SK-N-MC (cell line): ENCODE data around the gene GYG1.

Experiments
- DNase-seq: peaks from one replicate; pipeline ENCODE4 v3.0.0-alpha.2; 2011; ENCODE audit warnings: low read depth, low spot score
- H3K27ac ChIP-seq: fragments of 200-600 bp; sonication (generic); 2 replicates; pipeline ENCODE4 v1.5.1; 2016; ENCODE audit warnings: mixed run types
- H3K36me3 ChIP-seq: fragments of 200-600 bp; sonication (generic); 2 replicates; pipeline ENCODE4 v1.6.1; 2017; ENCODE audit warnings: antibody characterized with exemption, low read length, mixed read lengths; ENCODE audit not compliant: insufficient read depth
- H3K4me3 ChIP-seq: fragments of 200-600 bp; sonication (generic); 2 replicates; pipeline ENCODE4 v1.5.1; 2016
- H3K9ac ChIP-seq: fragments of 200-600 bp; sonication (generic); 2 replicates; pipeline ENCODE4 v1.8.0; 2017; ENCODE audit warnings: mixed run types, mixed read lengths; ENCODE audit not compliant: insufficient read length
- H3K9me3 ChIP-seq: fragments of 200-600 bp; sonication (generic); 2 replicates; pipeline ENCODE4 v1.6.1; 2017; ENCODE audit warnings: low read depth, mild to moderate bottlenecking, antibody characterized with exemption, low read length, moderate library complexity, mixed read lengths
- EZH2 ChIP-seq: fragments of 200-600 bp; sonication (generic); IDR thresholded peaks from one replicate; pipeline ENCODE4 v1.6.1; 2017; ENCODE audit warnings: antibody characterized with exemption
- FOXP2 ChIP-seq: optimal IDR thresholded peaks from 2 replicates; pipeline ENCODE3; 2011; ENCODE audit warnings: mild to moderate bottlenecking, moderate library complexity; ENCODE audit not compliant: insufficient read depth; ENCODE audit errors: extremely low read length, control extremely low read depth
- POLR2AphosphoS5 ChIP-seq: IDR thresholded peaks from 2 replicates; pipeline ENCODE4 v1.6.1; 2012; ENCODE audit warnings: mild to moderate bottlenecking, low read depth, low read length, borderline replicate concordance

Gene GYG1

GRCh38 chr3:148991219-148992026, at the start of gene GYG1:
TSS of gene GYG1 (plus strand) at chr3:148991540. CDS start at chr3:148991641, 101 bp downstream.
- TF ChIP-seq FOXP2: no peak
- peak; percentile 75 for TF ChIP-seq POLR2AphosphoS5
- Histone ChIP-seq H3K27ac (no peak within 1 kb of the TSS), H3K9me3 (no peaks in the 10 kb centered on the region), H3K36me3 (no peaks in the 10 kb centered on the region), H3K9ac (peak within 1 kb of the TSS; percentile 75), H3K4me3 (peak within 1 kb of the TSS; percentile 93)
- no peak for DNase-seq

DNA sequence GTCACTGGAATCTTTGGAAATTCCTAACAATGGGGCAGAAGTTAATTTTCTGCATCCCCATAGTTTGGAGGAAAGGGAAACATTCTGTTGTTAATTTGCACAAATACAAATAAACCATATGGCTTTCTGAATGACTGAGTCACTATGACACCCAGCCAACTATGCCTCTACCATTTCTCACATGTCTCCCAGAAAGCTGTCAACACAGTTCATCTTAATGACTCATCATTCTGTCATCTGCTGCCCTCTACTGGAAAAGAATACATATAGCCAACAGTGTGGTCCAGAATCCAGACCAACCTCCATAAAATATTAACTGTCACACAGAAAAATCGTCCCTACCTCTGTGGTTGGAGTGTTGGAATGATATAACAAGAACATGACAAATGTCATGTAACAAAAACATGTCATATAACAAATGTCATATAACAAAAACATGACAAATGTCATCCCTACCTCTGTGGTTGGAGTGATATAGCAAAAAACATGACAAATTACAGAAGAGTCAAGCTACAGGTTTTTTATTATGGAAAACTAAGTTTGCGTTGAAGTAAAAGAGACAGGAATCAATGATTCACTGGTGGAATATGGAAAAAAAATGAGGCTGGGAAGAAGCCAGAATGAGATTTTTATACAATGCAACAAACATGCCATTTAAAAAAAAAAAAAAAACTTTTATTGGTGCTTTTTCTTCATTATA, 47.7 kb upstream of the GYG1 start:
- peak overlapping the region; percentile 12 for H3K9ac ChIP-seq
- TF ChIP-seq EZH2 (no peak), FOXP2 (no peak), POLR2AphosphoS5 (no peak)
- H3K27ac ChIP-seq: no peak overlapping the region
- no peaks in the 10 kb centered on the region for H3K36me3 ChIP-seq
- no peaks in the 10 kb centered on the region for H3K9me3 ChIP-seq
- no peak overlapping the region for H3K4me3 ChIP-seq
- DNase-seq: peak; percentile 57

DNA sequence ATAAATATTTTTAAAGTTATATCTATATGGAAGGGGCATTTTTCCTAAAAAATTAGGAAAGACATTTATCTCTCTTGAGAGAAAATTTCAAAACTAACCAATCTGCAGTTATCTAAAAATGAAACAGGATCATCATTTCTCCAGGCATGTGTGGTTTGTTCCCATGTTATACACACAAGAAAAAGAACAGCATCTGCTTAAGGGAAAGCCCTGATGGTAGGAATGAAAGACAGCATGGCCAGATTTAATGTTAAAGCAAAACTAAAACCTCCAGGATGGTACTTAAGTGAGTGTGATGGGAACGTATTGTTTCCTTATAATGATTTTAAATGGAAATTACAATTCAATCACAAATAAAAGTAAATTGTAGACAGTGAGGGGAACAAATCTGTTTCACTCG, 46.2 kb upstream of the GYG1 start:
- H3K27ac ChIP-seq: no peak overlapping the region
- no peak overlapping the region for H3K9ac ChIP-seq
- H3K36me3 ChIP-seq: no peaks in the 10 kb centered on the region
- H3K9me3 ChIP-seq: no peaks in the 10 kb centered on the region
- no peak for TF ChIP-seq FOXP2
- no peak for TF ChIP-seq POLR2AphosphoS5
- no peak for DNase-seq
- H3K4me3 ChIP-seq: no peak overlapping the region

GRCh38 chr3:148948913-148949657, 42.3 kb upstream of the GYG1 start:
- Histone ChIP-seq H3K9me3 (no peaks in the 10 kb centered on the region), H3K36me3 (no peaks in the 10 kb centered on the region), H3K9ac (no peak overlapping the region), H3K27ac (no peak overlapping the region), H3K4me3 (no peak overlapping the region)
- no peak for DNase-seq
- TF ChIP-seq POLR2AphosphoS5: no peak
- TF ChIP-seq FOXP2: no peak
- TF ChIP-seq EZH2: no peak

DNA sequence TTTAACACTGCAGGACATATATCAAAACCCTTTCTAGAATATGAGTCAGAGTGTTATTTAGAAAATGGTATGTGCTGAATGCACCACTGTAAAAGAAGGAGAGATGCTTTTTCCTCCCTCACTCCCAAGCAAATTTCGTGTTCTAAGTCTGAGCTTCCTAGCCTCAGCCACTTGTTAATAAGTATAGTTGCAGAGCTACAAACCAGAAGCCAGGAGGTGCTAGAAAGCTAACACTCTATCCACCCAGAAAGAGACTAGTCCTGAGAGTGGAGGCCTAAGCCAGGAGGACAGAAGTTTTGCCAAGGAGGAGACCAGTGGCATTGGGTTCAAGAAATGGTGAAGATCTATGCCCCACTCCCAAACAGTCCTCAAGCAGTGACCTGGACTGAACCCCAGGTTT, 40.5 kb upstream of the GYG1 start:
- DNase-seq: no peak
- no peak overlapping the region for H3K4me3 ChIP-seq
- no peaks in the 10 kb centered on the region for H3K36me3 ChIP-seq
- TF ChIP-seq POLR2AphosphoS5 (no peak), EZH2 (no peak), FOXP2 (no peak)
- no peak overlapping the region for H3K27ac ChIP-seq
- no peaks in the 10 kb centered on the region for H3K9me3 ChIP-seq
- H3K9ac ChIP-seq: no peak overlapping the region

- no peaks in the 10 kb centered on the region for H3K9me3 ChIP-seq
- no peaks in the 10 kb centered on the region for H3K36me3 ChIP-seq
- H3K9ac ChIP-seq: no peak overlapping the region
- TF ChIP-seq FOXP2: no peak
- TF ChIP-seq POLR2AphosphoS5: no peak
- no peak for TF ChIP-seq EZH2
- no peak for DNase-seq
- no peak overlapping the region for H3K27ac ChIP-seq
- H3K4me3 ChIP-seq: no peak overlapping the region
Measured at GRCh38 chr3:148951599-148952361, 39.6 kb upstream of the GYG1 start.

DNA sequence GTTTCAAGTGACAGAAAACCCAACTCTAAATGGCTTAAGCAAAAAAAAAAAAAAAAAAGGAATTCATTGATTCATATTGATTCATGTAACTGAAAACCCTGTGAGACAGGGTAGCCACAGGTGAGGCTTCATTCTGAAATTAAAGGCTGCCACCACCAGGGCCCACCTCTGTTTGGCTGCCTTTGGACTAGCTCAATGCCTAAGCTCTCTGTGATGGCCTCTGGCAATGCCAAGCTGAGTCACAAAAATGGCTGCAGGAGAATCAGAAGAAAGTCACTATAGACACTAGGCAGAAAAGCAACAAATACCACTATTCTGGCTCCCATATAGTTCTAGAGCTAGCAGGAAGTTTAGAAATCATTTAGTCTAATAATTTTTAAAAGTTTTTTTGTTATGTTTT, 38.2 kb upstream of the GYG1 start:
- H3K9me3 ChIP-seq: no peaks in the 10 kb centered on the region
- H3K36me3 ChIP-seq: no peaks in the 10 kb centered on the region
- no peak overlapping the region for H3K9ac ChIP-seq
- TF ChIP-seq EZH2 (no peak), FOXP2 (no peak), POLR2AphosphoS5 (no peak)
- no peak overlapping the region for H3K27ac ChIP-seq
- DNase-seq: no peak
- H3K4me3 ChIP-seq: no peak overlapping the region

DNA sequence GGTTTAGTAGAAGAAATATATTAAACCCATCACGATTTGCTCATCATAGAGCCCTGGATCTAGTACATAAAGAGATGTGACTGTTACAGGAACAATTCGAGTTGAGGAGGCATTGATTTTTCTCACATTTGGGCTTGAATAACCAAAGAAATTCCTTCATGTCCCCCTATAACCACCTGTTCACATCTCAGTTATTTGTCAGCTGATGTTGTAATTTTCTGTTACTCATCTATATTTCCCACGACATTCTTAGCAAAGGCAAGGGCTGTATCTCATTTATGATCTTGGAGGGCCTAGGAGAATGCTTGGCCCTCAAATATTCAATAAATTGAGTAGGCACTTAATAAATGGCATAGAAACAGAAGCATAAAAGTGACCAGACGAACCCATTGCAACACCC, 36.4 kb upstream of the GYG1 start:
- Histone ChIP-seq H3K36me3 (no peaks in the 10 kb centered on the region), H3K9ac (no peak overlapping the region), H3K9me3 (no peaks in the 10 kb centered on the region), H3K27ac (no peak overlapping the region), H3K4me3 (no peak overlapping the region)
- TF ChIP-seq POLR2AphosphoS5 (no peak), EZH2 (no peak), FOXP2 (no peak)
- DNase-seq: no peak
